T-cell (primary cell): ENCODE measurements around the gene OR4S1. TPM values are rescaled to one million over a fixed set of nuclear protein-coding genes. Genes with fewer than 3 reads are reported as not detected.

ENCODE experiments used
- ATAC-seq, 4 experiments: fragments of 200-7000 bp in 3 of 4; fragments of 150-1000 bp in 1 of 4; cut with Tn5 transposase; replicated peaks in 1 of 4; 1 replicate in 3 of 4; 2 replicates in 1 of 4; pipeline ENCODE4 v1.10.0; 2021; ENCODE audit warnings: moderate library complexity in 3 of 4, mild to moderate bottlenecking in 2 of 4, moderate number of reproducible peaks in 1 of 4
- CTCF ChIA-PET, 2 donors: fragments of 300-600 bp; sonication (Branson Sonifier 250); formaldehyde crosslinking; loops; one replicate each; lab custom pipeline; 2022; ENCODE audit warnings: antibody characterized with exemption in 2 of 2; lab: Charles Lee
- POLR2A ChIA-PET, 2 donors: fragments of 300-600 bp; sonication (Branson Sonifier 250); formaldehyde crosslinking; loops; one replicate each; lab custom pipeline; 2022; ENCODE audit warnings: antibody characterized with exemption in 2 of 2; lab: Charles Lee
- DNase-seq, 35 experiments: peaks; one replicate each; pipeline versions ENCODE4 v3.0.0 to v3.0.0-alpha.2; 2013 to 2023
- H3K27ac ChIP-seq: one replicate; pipeline ENCODE4 v1.5.1; 2013; ENCODE audit warnings: low read length
- H3K27me3 ChIP-seq, 2 experiments: replicated peaks in 1 of 2; 1 replicate in 1 of 2; 2 replicates in 1 of 2; pipeline versions ENCODE4 v1.6.1 to v1.7.0; 2013; ENCODE audit warnings: low read length in 1 of 2, mixed read lengths in 1 of 2; ENCODE audit not compliant: control insufficient read depth in 2 of 2, insufficient read depth in 2 of 2; ENCODE audit errors: extremely low read depth in 1 of 2
- H3K36me3 ChIP-seq, 2 donors: 1 replicate in 1 of 2; 2 replicates in 1 of 2; pipeline versions ENCODE4 v1.6.1 to v1.7.0; 2013; ENCODE audit warnings: low read length in 1 of 2; ENCODE audit not compliant: control insufficient read depth in 2 of 2, insufficient read depth in 1 of 2; ENCODE audit errors: extremely low read depth in 1 of 2
- H3K4me1 ChIP-seq, 2 experiments: 1 replicate in 1 of 2; 2 replicates in 1 of 2; pipeline versions ENCODE4 v1.6.1 to v1.7.0; 2013; ENCODE audit warnings: low read length in 2 of 2, mixed read lengths in 1 of 2; ENCODE audit not compliant: insufficient read depth in 2 of 2, control insufficient read depth in 1 of 2; ENCODE audit errors: extremely low read depth in 1 of 2
- H3K4me3 ChIP-seq, 2 donors: 1 replicate in 1 of 2; 2 replicates in 1 of 2; pipeline versions ENCODE4 v1.5.1 to v1.7.0; 2013; ENCODE audit warnings: mild to moderate bottlenecking in 2 of 2, low read length in 1 of 2, moderate library complexity in 1 of 2; ENCODE audit not compliant: control insufficient read depth in 1 of 2; ENCODE audit errors: extremely low read depth in 1 of 2
- H3K9me3 ChIP-seq: 2 replicates; pipeline ENCODE4 v1.7.0; 2013
- H3K27ac Mint-ChIP-seq, 2 donors: one replicate each; pipeline ENCODE4 v1.8.0; 2020 to 2021; ENCODE audit warnings: mild to moderate bottlenecking in 2 of 2, mixed read lengths in 2 of 2
- H3K27me3 Mint-ChIP-seq, 2 donors: one replicate each; pipeline ENCODE4 v1.8.0; 2021 to 2022; ENCODE audit warnings: mixed read lengths in 2 of 2
- H3K36me3 Mint-ChIP-seq: one replicate; pipeline ENCODE4 v1.8.0; 2021; ENCODE audit warnings: mixed read lengths
- H3K4me1 Mint-ChIP-seq, 3 donors: one replicate each; pipeline ENCODE4 v1.8.0; 2020 to 2022; ENCODE audit warnings: mixed read lengths in 3 of 3, mild to moderate bottlenecking in 1 of 3
- H3K4me3 Mint-ChIP-seq, 3 donors: one replicate each; pipeline ENCODE4 v1.8.0; 2020 to 2022; ENCODE audit warnings: mild to moderate bottlenecking in 3 of 3, mixed read lengths in 3 of 3, moderate library complexity in 3 of 3
- H3K9me3 Mint-ChIP-seq, 3 donors: one replicate each; pipeline ENCODE4 v1.8.0; 2020 to 2022; ENCODE audit warnings: mixed read lengths in 3 of 3
- WGBS: methylation state at CpG from one replicate; pipeline ENCODE4 v1.1.5; 2013; ENCODE audit warnings: missing lambda C conversion rate; ENCODE audit not compliant: insufficient coverage; 5-methylcytosine and 5-hydroxymethylcytosine counted together
- total RNA-seq, 35 experiments: library from RNA in 6 of 35; stranded (reverse) in 6 of 35; fragments of 120-200 nt in 1 of 35; gene quantifications; one replicate each; pipeline versions ENCODE4 v1.2.1 to v1.2.4 and lab custom pipeline; 2013 to 2026

OR4S1 gene
- total RNA-seq, 5 donors from 2014 or later (not counting 1 experiment from before 2014, with no cell fraction given) = not detected

GRCh38 chr11:48354013-48354412 is 48.0 kb downstream of the OR4S1 start:
- POLR2A ChIA-PET = no interaction called here

DNA sequence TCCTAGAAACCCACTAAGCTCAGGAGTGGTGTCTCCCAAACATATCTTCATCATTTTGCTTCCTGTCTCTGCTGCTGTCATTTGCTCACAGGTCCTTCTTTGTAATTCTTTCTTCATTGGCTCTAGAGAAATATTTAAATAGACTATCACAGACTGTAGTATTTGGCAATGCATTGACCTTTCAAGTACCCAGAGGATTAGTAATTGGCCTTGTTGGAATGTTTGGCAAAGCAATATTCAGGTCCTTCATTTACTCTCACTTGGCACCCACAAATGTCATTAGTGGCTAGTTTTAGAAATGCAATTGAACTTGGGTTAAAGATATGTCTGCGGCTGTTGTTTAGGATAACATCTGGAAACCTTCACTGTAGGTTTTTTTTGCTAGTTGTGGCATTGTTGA is 48.7 kb downstream of the OR4S1 start:
- no peaks in the 10 kb centered on the region for H3K4me1 ChIP-seq

More at GRCh38 chr11:48354013-48354412, 48.0 kb downstream of the OR4S1 start:
- peaks cover 0 to 11% of the 10 kb centered on the region in 2 experiments for H3K27me3 ChIP-seq
- Mint-ChIP-seq H3K9me3 (peaks cover 12 to 32% (median 17%) of the 10 kb centered on the region in 3 donors), H3K27ac (no peak overlapping the region), H3K4me1 (no peaks in the 10 kb centered on the region), H3K36me3 (peaks cover 9% of the 10 kb centered on the region), H3K4me3 (no peak overlapping the region), H3K27me3 (peaks cover 0 to 4% of the 10 kb centered on the region in 2 donors)
- H3K4me3 ChIP-seq = no peak overlapping the region
- WGBS = 100% methylated on average over 1 of the region's 4 CpGs
- H3K9me3 ChIP-seq = no peaks in the 10 kb centered on the region
- H3K4me1 ChIP-seq = no peaks in the 10 kb centered on the region
- CTCF ChIA-PET = no interaction called here
- DNase-seq = no peak
- no peaks in the 10 kb centered on the region for H3K36me3 ChIP-seq
- ATAC-seq = no peak
- H3K27ac ChIP-seq = no peak overlapping the region

More for the DNA sequence above, 48.7 kb downstream of the OR4S1 start:
- Mint-ChIP-seq H3K27me3 (peaks cover 0 to 4% of the 10 kb centered on the region in 2 donors), H3K4me3 (no peak overlapping the region), H3K4me1 (no peaks in the 10 kb centered on the region), H3K36me3 (peaks cover 9% of the 10 kb centered on the region), H3K9me3 (peaks cover 12 to 39% (median 21%) of the 10 kb centered on the region in 3 donors), H3K27ac (no peak overlapping the region)
- 100% methylated on average over 1 of the region's 1 CpG for WGBS
- no peak overlapping the region for H3K27ac ChIP-seq
- no peak overlapping the region for H3K4me3 ChIP-seq
- DNase-seq = no peak
- no peaks in the 10 kb centered on the region for H3K36me3 ChIP-seq
- peaks cover 0 to 11% of the 10 kb centered on the region in 2 experiments for H3K27me3 ChIP-seq
- ChIA-PET CTCF (no interaction called here), POLR2A (no interaction called here)
- no peak for ATAC-seq
- no peaks in the 10 kb centered on the region for H3K9me3 ChIP-seq

Other genes with a start within 250 kb of the OR4S1 start
- gene OR4B1, start 89.4 kb upstream of the OR4S1 start, total RNA-seq = not detected
- gene OR4X2, start 61.1 kb upstream of the OR4S1 start, total RNA-seq = not detected
- gene OR4X1, start 42.4 kb upstream of the OR4S1 start, total RNA-seq = not detected
- not detected for gene OR4C3, start 18.7 kb downstream of the OR4S1 start, total RNA-seq
- gene OR4C5, start 60.2 kb downstream of the OR4S1 start, total RNA-seq = not detected
- not detected for gene OR4A47, start 182.6 kb downstream of the OR4S1 start, total RNA-seq